Smooth muscle cell (in vitro differentiated cells): ENCODE data around the gene MFSD6. TPM values are rescaled to one million over a fixed set of nuclear protein-coding genes. Genes with fewer than 3 reads are reported as not detected.

Source experiments
- DNase-seq: peaks from one replicate; lab custom pipeline; 2025; ENCODE audit not compliant: unreplicated experiment; lab: John Stamatoyannopoulos, UW
- H2AFZ ChIP-seq: fragments of 200-600 bp; sonication (generic); 2 replicates; pipeline ENCODE4 v1.6.0; 2016; ENCODE audit warnings: antibody characterized with exemption, low read depth, mild to moderate bottlenecking
- H3F3A ChIP-seq: fragments of 200-600 bp; sonication (generic); 2 replicates; pipeline ENCODE4 v1.6.0; 2017; ENCODE audit warnings: antibody characterized with exemption, low read depth
- H3K27ac ChIP-seq: fragments of 200-600 bp; sonication (generic); 2 replicates; pipeline ENCODE4 v1.5.1; 2016; ENCODE audit warnings: low read depth, mild to moderate bottlenecking
- H3K27me3 ChIP-seq: fragments of 200-600 bp; sonication (generic); 2 replicates; pipeline ENCODE4 v1.6.1; 2016; ENCODE audit warnings: low read depth, mild to moderate bottlenecking
- H3K36me3 ChIP-seq: fragments of 200-600 bp; sonication (generic); 2 replicates; pipeline ENCODE4 v1.5.1; 2016; ENCODE audit warnings: low read depth
- H3K4me1 ChIP-seq: fragments of 200-600 bp; sonication (generic); 2 replicates; pipeline ENCODE4 v1.5.1; 2016; ENCODE audit warnings: low read depth
- H3K4me2 ChIP-seq: fragments of 200-600 bp; sonication (generic); 2 replicates; pipeline ENCODE4 v1.6.0; 2016; ENCODE audit warnings: mild to moderate bottlenecking
- H3K4me3 ChIP-seq: fragments of 200-600 bp; sonication (generic); 2 replicates; pipeline ENCODE4 v1.5.1; 2016; ENCODE audit warnings: mild to moderate bottlenecking
- H3K79me2 ChIP-seq: fragments of 200-600 bp; sonication (generic); 2 replicates; pipeline ENCODE4 v1.6.0; 2016; ENCODE audit warnings: low read depth, mild to moderate bottlenecking
- H3K9ac ChIP-seq: fragments of 200-600 bp; sonication (generic); 2 replicates; pipeline ENCODE4 v1.6.0; 2016; ENCODE audit warnings: low read depth
- H3K9me3 ChIP-seq: fragments of 200-600 bp; sonication (generic); replicated peaks from 2 replicates; pipeline ENCODE4 v1.5.1; 2016; ENCODE audit warnings: low read depth
- H4K20me1 ChIP-seq: fragments of 200-600 bp; sonication (generic); 2 replicates; pipeline ENCODE4 v1.6.0; 2016; ENCODE audit warnings: low read depth
- CTCF ChIP-seq: fragments of 200-600 bp; sonication (generic); IDR thresholded peaks from 2 replicates; pipeline ENCODE4 v1.5.1; 2017; ENCODE audit warnings: borderline replicate concordance, mild to moderate bottlenecking, antibody characterized with exemption; ENCODE audit not compliant: insufficient read depth, poor library complexity, severe bottlenecking
- WGBS: methylation state at CpG from one replicate; pipeline ENCODE4 v1.1.7; 2016; ENCODE audit warnings: low lambda C conversion rate; 5-methylcytosine and 5-hydroxymethylcytosine counted together
- polyA plus RNA-seq: library from polyadenylated mRNA; unstranded; fragments of >200 nt; fragmentation: Nextera tagmentation; extraction: Ambion mirVana; gene quantifications from 2 replicates; pipeline ENCODE4 v1.2.1, GENCODE V29; 2016
- total RNA-seq: library from RNA; depleted of rRNA; stranded (reverse); fragments of >200 nt; gene quantifications from 2 replicates; pipeline ENCODE4 v1.2.3, GENCODE V29; 2014

Gene MFSD6
- total and polyA plus RNA-seq, 2 experiments from 2014 or later: 1.2 to 3.6 TPM

GRCh38 chr2:190499273-190499672 lies 91.1 kb downstream of the MFSD6 start:
- no peak overlapping the region for H3K9ac ChIP-seq
- H3K4me3 ChIP-seq: no peak overlapping the region
- TF ChIP-seq CTCF: no peak
- H3F3A ChIP-seq: no peaks in the 10 kb centered on the region
- H3K9me3 ChIP-seq: no peaks in the 10 kb centered on the region
- no peak for DNase-seq
- no peaks in the 10 kb centered on the region for H4K20me1 ChIP-seq
- no peak overlapping the region for H3K4me2 ChIP-seq
- H3K4me1 ChIP-seq: no peaks in the 10 kb centered on the region
- H3K27ac ChIP-seq: no peak overlapping the region
- H3K36me3 ChIP-seq: no peaks in the 10 kb centered on the region
- WGBS: 93% methylated on average over 1 of the region's 1 CpG
- no peak overlapping the region for H2AFZ ChIP-seq
- no peaks in the 10 kb centered on the region for H3K79me2 ChIP-seq
- no peaks in the 10 kb centered on the region for H3K27me3 ChIP-seq

- 88% methylated on average over 7 of the region's 7 CpGs for WGBS
- no peak for DNase-seq
- Histone ChIP-seq H3K79me2 (no peaks in the 10 kb centered on the region), H3K27ac (no peak overlapping the region), H3K36me3 (no peaks in the 10 kb centered on the region), H3F3A (no peaks in the 10 kb centered on the region), H3K9me3 (no peaks in the 10 kb centered on the region), H4K20me1 (no peaks in the 10 kb centered on the region), H3K4me3 (no peak overlapping the region), H3K4me2 (no peak overlapping the region), H3K9ac (no peak overlapping the region), H3K27me3 (no peaks in the 10 kb centered on the region), H3K4me1 (no peaks in the 10 kb centered on the region), H2AFZ (no peak overlapping the region)
- no peak for TF ChIP-seq CTCF
Observed at GRCh38 chr2:190500054-190500502, 91.9 kb downstream of the MFSD6 start.

GRCh38 chr2:190501231-190501630 lies 93.1 kb downstream of the MFSD6 start:
- no peaks in the 10 kb centered on the region for H3K9me3 ChIP-seq
- no peaks in the 10 kb centered on the region for H3K36me3 ChIP-seq
- no peaks in the 10 kb centered on the region for H3K27me3 ChIP-seq
- H3K9ac ChIP-seq: no peak overlapping the region
- no peaks in the 10 kb centered on the region for H3F3A ChIP-seq
- TF ChIP-seq CTCF: no peak
- no peak overlapping the region for H3K4me2 ChIP-seq
- no peak overlapping the region for H3K27ac ChIP-seq
- H4K20me1 ChIP-seq: no peaks in the 10 kb centered on the region
- no peak overlapping the region for H2AFZ ChIP-seq
- no peak for DNase-seq
- no peaks in the 10 kb centered on the region for H3K4me1 ChIP-seq
- no peak overlapping the region for H3K4me3 ChIP-seq
- WGBS: 94% methylated on average over 5 of the region's 5 CpGs
- H3K79me2 ChIP-seq: no peaks in the 10 kb centered on the region

- Histone ChIP-seq H4K20me1 (no peaks in the 10 kb centered on the region), H2AFZ (no peak overlapping the region), H3F3A (no peaks in the 10 kb centered on the region), H3K79me2 (no peaks in the 10 kb centered on the region), H3K4me2 (no peak overlapping the region), H3K36me3 (no peaks in the 10 kb centered on the region), H3K27me3 (no peaks in the 10 kb centered on the region), H3K9ac (no peak overlapping the region), H3K4me1 (no peaks in the 10 kb centered on the region), H3K9me3 (no peaks in the 10 kb centered on the region), H3K4me3 (no peak overlapping the region), H3K27ac (no peak overlapping the region)
- TF ChIP-seq CTCF: no peak
- 85% methylated on average over 3 of the region's 3 CpGs for WGBS
- no peak for DNase-seq
Observed at GRCh38 chr2:190501702-190502407, 93.7 kb downstream of the MFSD6 start.
